Mesenchymal stem cell (in vitro differentiated cells and primary cell): Measurements from ENCODE around the gene IGF1R.
A peak's percentile ranks its signal among the peaks of the same experiment; 100 is the strongest.

ENCODE experiments used
- DNase-seq: peaks from one replicate; pipeline ENCODE4 v3.0.0-alpha.2; 2013
- H2AFZ ChIP-seq: one replicate; pipeline ENCODE4 v1.6.1; 2013; ENCODE audit warnings: low read depth, mild to moderate bottlenecking, control low read depth, inconsistent platforms, low read length, moderate library complexity
- H2AK5ac ChIP-seq: 2 replicates; pipeline ENCODE4 v1.6.1; 2013; ENCODE audit warnings: low read length, moderate library complexity, mild to moderate bottlenecking, inconsistent platforms; ENCODE audit not compliant: severe bottlenecking
- H2BK120ac ChIP-seq: one replicate; pipeline ENCODE4 v1.6.1; 2013; ENCODE audit warnings: low read depth, mild to moderate bottlenecking, inconsistent platforms, low read length, moderate library complexity
- H2BK12ac ChIP-seq, 2 experiments: one replicate each; pipeline ENCODE4 v1.6.1; 2013; ENCODE audit warnings: inconsistent platforms in 2 of 2, low read length in 2 of 2, mild to moderate bottlenecking in 2 of 2, moderate library complexity in 2 of 2, control low read depth in 1 of 2
- H2BK15ac ChIP-seq: one replicate; pipeline ENCODE4 v1.6.1; 2013; ENCODE audit warnings: mild to moderate bottlenecking, low read depth, inconsistent platforms; ENCODE audit not compliant: poor library complexity, severe bottlenecking
- H2BK5ac ChIP-seq: 2 replicates; pipeline ENCODE4 v1.6.1; 2013; ENCODE audit warnings: low read depth, mild to moderate bottlenecking, low read length, control low read depth, inconsistent platforms; ENCODE audit not compliant: poor library complexity, severe bottlenecking
- H3K14ac ChIP-seq, 2 experiments: one replicate each; pipeline ENCODE4 v1.6.1; 2013; ENCODE audit warnings: inconsistent platforms in 2 of 2, low read length in 2 of 2, control low read depth in 1 of 2, mild to moderate bottlenecking in 1 of 2, moderate library complexity in 1 of 2
- H3K18ac ChIP-seq, 2 experiments: one replicate each; pipeline ENCODE4 v1.6.1; 2013; ENCODE audit warnings: inconsistent platforms in 2 of 2, low read length in 2 of 2, control low read depth in 1 of 2, low read depth in 1 of 2, mild to moderate bottlenecking in 1 of 2
- H3K23ac ChIP-seq, 2 experiments: one replicate each; pipeline ENCODE4 v1.6.1; 2013; ENCODE audit warnings: inconsistent platforms in 2 of 2, low read length in 2 of 2, mild to moderate bottlenecking in 2 of 2, moderate library complexity in 2 of 2, control low read depth in 1 of 2
- H3K27ac ChIP-seq: 2 replicates; pipeline ENCODE4 v1.5.1; 2013; ENCODE audit warnings: mild to moderate bottlenecking, moderate library complexity, low read length, control low read depth, inconsistent platforms; ENCODE audit not compliant: poor library complexity, severe bottlenecking
- H3K27me3 ChIP-seq, 2 experiments: 2 replicates each; pipeline versions ENCODE4 v1.6.1 to v1.7.0; 2013; ENCODE audit warnings: low read length in 2 of 2, mild to moderate bottlenecking in 2 of 2, moderate library complexity in 2 of 2, control low read depth in 1 of 2, inconsistent platforms in 1 of 2; ENCODE audit not compliant: control insufficient read depth in 1 of 2, insufficient read depth in 1 of 2
- H3K36me3 ChIP-seq, 2 experiments: 2 replicates each; pipeline versions ENCODE4 v1.6.1 to v1.7.0; 2013; ENCODE audit warnings: low read length in 2 of 2, control low read depth in 1 of 2, inconsistent platforms in 1 of 2, low read depth in 1 of 2, mild to moderate bottlenecking in 1 of 2; ENCODE audit not compliant: insufficient read depth in 2 of 2, control insufficient read depth in 1 of 2
- H3K4ac ChIP-seq, 2 experiments: one replicate each; pipeline ENCODE4 v1.6.1; 2013; ENCODE audit warnings: inconsistent platforms in 2 of 2, low read length in 2 of 2, mild to moderate bottlenecking in 2 of 2, moderate library complexity in 2 of 2, control low read depth in 1 of 2, low read depth in 1 of 2
- H3K4me1 ChIP-seq: 2 replicates; pipeline ENCODE4 v1.6.1; 2013; ENCODE audit warnings: low read depth, low read length, control low read depth; ENCODE audit not compliant: control insufficient read depth, insufficient read depth
- H3K4me2 ChIP-seq: 2 replicates; pipeline ENCODE4 v1.6.1; 2013; ENCODE audit warnings: low read length, mild to moderate bottlenecking, inconsistent platforms; ENCODE audit not compliant: poor library complexity, severe bottlenecking
- H3K4me3 ChIP-seq, 2 experiments: 2 replicates each; pipeline versions ENCODE4 v1.5.1 to v1.7.0; 2013; ENCODE audit warnings: low read length in 2 of 2, mild to moderate bottlenecking in 2 of 2, control low read depth in 1 of 2, low read depth in 1 of 2; ENCODE audit not compliant: insufficient read depth in 1 of 2
- H3K79me1 ChIP-seq: replicated peaks from 2 replicates; pipeline ENCODE4 v1.6.1; 2013; ENCODE audit warnings: mild to moderate bottlenecking, control low read depth, low read length, inconsistent platforms; ENCODE audit not compliant: poor library complexity, severe bottlenecking
- H3K9ac ChIP-seq: 2 replicates; pipeline ENCODE4 v1.7.0; 2013; ENCODE audit warnings: mild to moderate bottlenecking, low read length, moderate library complexity
- H3K9me3 ChIP-seq: 2 replicates; pipeline ENCODE4 v1.7.0; 2013; ENCODE audit warnings: mild to moderate bottlenecking, low read length; ENCODE audit not compliant: control insufficient read depth
- H4K8ac ChIP-seq: one replicate; pipeline ENCODE4 v1.6.1; 2013; ENCODE audit warnings: inconsistent platforms, mild to moderate bottlenecking, low read length, moderate library complexity
- H4K91ac ChIP-seq: one replicate; pipeline ENCODE4 v1.6.1; 2013; ENCODE audit warnings: mild to moderate bottlenecking, low read length, inconsistent platforms
- WGBS: methylation state at CpG from one replicate; pipeline ENCODE4 v1.1.7; 2013; ENCODE audit warnings: mixed read lengths; 5-methylcytosine and 5-hydroxymethylcytosine counted together

Gene IGF1R

GRCh38 chr15:98724048-98724447, 75.7 kb downstream of the IGF1R start:
- Histone ChIP-seq H2BK12ac (no peak overlapping the region), H3K23ac (no peak overlapping the region), H3K9ac (no peak overlapping the region), H3K36me3 (no peaks in the 10 kb centered on the region), H2AK5ac (peak overlapping the region; percentile 1), H2BK120ac (no peak overlapping the region), H3K14ac (no peak overlapping the region), H3K27ac (no peak overlapping the region), H4K8ac (no peak overlapping the region), H2BK5ac (no peak overlapping the region), H3K4me3 (no peak overlapping the region), H3K4me2 (no peak overlapping the region), H3K4ac (no peak overlapping the region), H3K4me1 (peaks cover 29% of the 10 kb centered on the region), H4K91ac (no peak overlapping the region), H3K9me3 (no peaks in the 10 kb centered on the region), H2AFZ (no peak overlapping the region), H3K27me3 (no peaks in the 10 kb centered on the region), H2BK15ac (no peak overlapping the region), H3K79me1 (peaks cover 24% of the 10 kb centered on the region), H3K18ac (no peak overlapping the region)
- no peak for DNase-seq
- WGBS, result 96% methylated on average over 1 of the region's 1 CpG

DNA sequence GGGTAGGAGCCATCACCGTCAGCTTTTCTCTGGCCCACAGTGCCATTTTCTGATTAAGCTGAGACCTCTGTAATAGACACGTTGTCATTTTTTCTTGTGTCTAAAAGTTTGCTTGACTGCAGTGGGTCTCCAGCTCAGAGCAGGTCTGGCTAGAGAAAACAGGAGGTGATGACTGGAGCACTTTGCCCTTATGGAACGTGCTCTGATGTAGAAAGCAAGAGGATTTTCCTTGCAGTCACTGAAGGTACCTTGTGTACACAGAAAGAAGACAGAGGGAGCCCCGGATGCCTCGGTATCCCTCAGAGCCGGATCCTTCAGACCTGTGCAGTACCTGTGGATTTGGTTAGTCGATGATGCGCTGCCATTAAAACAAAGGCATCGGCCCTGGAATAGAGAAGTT, 76.2 kb downstream of the IGF1R start:
- no peak overlapping the region for H4K8ac ChIP-seq
- H4K91ac ChIP-seq, result no peak overlapping the region
- H2AFZ ChIP-seq, result no peak overlapping the region
- H2BK15ac ChIP-seq, result no peak overlapping the region
- H2BK120ac ChIP-seq, result no peak overlapping the region
- 97% methylated on average over 9 of the region's 9 CpGs for WGBS
- H3K14ac ChIP-seq, result no peak overlapping the region
- peaks cover 26% of the 10 kb centered on the region for H3K4me1 ChIP-seq
- no peaks in the 10 kb centered on the region for H3K9me3 ChIP-seq
- H2AK5ac ChIP-seq, result peak overlapping the region; percentile 62
- no peak overlapping the region for H3K4me3 ChIP-seq
- H3K4ac ChIP-seq, result no peak overlapping the region
- no peaks in the 10 kb centered on the region for H3K36me3 ChIP-seq
- H2BK12ac ChIP-seq, result no peak overlapping the region
- no peak overlapping the region for H3K27ac ChIP-seq
- no peak overlapping the region for H3K23ac ChIP-seq
- H3K79me1 ChIP-seq, result peaks cover 24% of the 10 kb centered on the region
- no peak overlapping the region for H2BK5ac ChIP-seq
- no peaks in the 10 kb centered on the region for H3K27me3 ChIP-seq
- no peak overlapping the region for H3K4me2 ChIP-seq
- H3K9ac ChIP-seq, result no peak overlapping the region
- DNase-seq, result no peak
- H3K18ac ChIP-seq, result no peak overlapping the region

GRCh38 chr15:98725874-98726273, 77.5 kb downstream of the IGF1R start:
- H3K9ac ChIP-seq, result no peak overlapping the region
- no peaks in the 10 kb centered on the region for H3K9me3 ChIP-seq
- H2AFZ ChIP-seq, result no peak overlapping the region
- H4K91ac ChIP-seq, result no peak overlapping the region
- no peak overlapping the region for H3K4me3 ChIP-seq
- H2BK12ac ChIP-seq, result peak overlapping the region in 1 of 2 experiments; percentile 71
- no peaks in the 10 kb centered on the region for H3K36me3 ChIP-seq
- peak overlapping the region; percentile 99 for H2AK5ac ChIP-seq
- H3K23ac ChIP-seq, result no peak overlapping the region
- no peak overlapping the region for H2BK15ac ChIP-seq
- H3K4me2 ChIP-seq, result no peak overlapping the region
- no peak for DNase-seq
- H2BK5ac ChIP-seq, result no peak overlapping the region
- H2BK120ac ChIP-seq, result no peak overlapping the region
- H4K8ac ChIP-seq, result no peak overlapping the region
- peak overlapping the region in 1 of 2 experiments; percentile 67 for H3K4ac ChIP-seq
- peak overlapping the region in 1 of 2 experiments; percentile 64 for H3K18ac ChIP-seq
- H3K27me3 ChIP-seq, result no peaks in the 10 kb centered on the region
- peak overlapping the region; percentile 22 for H3K27ac ChIP-seq
- peaks cover 22% of the 10 kb centered on the region for H3K79me1 ChIP-seq
- H3K14ac ChIP-seq, result no peak overlapping the region
- WGBS, result 78% methylated on average over 5 of the region's 5 CpGs
- H3K4me1 ChIP-seq, result peaks cover 28% of the 10 kb centered on the region

DNA sequence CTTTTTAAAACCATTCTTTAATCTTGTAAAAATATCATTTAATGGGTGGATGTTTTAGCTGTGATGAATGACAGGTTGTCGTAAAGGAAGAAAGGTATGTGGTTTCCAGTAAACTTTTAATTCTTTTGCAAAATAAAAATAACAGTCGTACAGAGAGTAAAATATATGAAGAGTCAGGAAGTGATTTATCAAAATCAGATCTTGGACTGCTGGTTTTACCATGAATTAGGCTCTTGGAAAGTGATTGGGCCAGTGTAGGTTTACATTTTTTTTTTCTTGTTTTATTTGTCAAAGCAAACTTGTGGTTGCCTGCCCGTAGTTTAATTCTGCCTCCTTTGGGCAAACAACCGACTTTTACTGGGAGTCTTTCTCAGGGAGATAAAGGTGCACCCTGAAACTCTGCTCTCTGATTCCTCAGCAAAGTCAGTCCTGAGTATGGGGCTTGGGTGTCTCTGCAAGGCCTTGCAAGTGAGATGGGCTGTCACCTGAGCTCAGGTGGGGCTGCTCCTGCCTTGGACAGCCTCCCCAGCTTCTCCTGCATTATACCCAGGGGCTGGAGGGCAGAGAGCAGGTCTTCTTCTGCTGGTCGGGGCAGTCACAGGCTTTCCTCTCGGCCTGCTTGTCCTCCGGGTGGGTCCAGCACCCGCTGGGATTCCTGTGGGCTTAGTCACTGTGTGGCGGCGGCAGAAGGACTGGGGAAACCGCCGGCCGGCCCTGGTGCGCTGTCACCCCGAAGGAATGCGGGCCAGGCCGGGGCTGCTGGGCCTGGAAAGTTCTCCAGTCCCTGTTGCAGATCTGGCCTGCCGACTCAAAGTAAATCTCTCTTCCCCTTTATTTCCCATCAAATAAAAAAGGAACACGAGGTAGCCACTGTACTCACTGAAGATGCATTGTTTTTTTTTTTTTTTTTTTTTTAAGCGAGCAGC, 79.0 kb downstream of the IGF1R start:
- H3K27ac ChIP-seq, result peak overlapping the region; percentile 99
- no peaks in the 10 kb centered on the region for H3K9me3 ChIP-seq
- H2AFZ ChIP-seq, result no peak overlapping the region
- peaks cover 37% of the 10 kb centered on the region for H3K4me1 ChIP-seq
- H2BK120ac ChIP-seq, result no peak overlapping the region
- WGBS, result 3% methylated on average over 17 of the region's 20 CpGs
- H4K91ac ChIP-seq, result peak overlapping the region; percentile 53
- no peak overlapping the region for H3K4me2 ChIP-seq
- peak overlapping the region; percentile 82 for H2BK5ac ChIP-seq
- no peak overlapping the region for H3K14ac ChIP-seq
- H2BK12ac ChIP-seq, result peak overlapping the region; percentile 6 to 50
- peak; percentile 96 for DNase-seq
- peak overlapping the region in 1 of 2 experiments; percentile 56 for H3K4me3 ChIP-seq
- H3K79me1 ChIP-seq, result peaks cover 15% of the 10 kb centered on the region
- H3K23ac ChIP-seq, result no peak overlapping the region
- peak overlapping the region in 1 of 2 experiments; percentile 67 for H3K4ac ChIP-seq
- H4K8ac ChIP-seq, result peak overlapping the region; percentile 30
- H2BK15ac ChIP-seq, result peak overlapping the region; percentile 1
- no peaks in the 10 kb centered on the region for H3K36me3 ChIP-seq
- peak overlapping the region; percentile 9 to 52 for H3K18ac ChIP-seq
- H3K27me3 ChIP-seq, result no peaks in the 10 kb centered on the region
- peak overlapping the region; percentile 89 for H3K9ac ChIP-seq
- H2AK5ac ChIP-seq, result peak overlapping the region; percentile 93
